ENCODE measurements around the gene DLL3.

- peak; percentile 43 for TF ChIP-seq CTCF (IDR thresholded peaks at IDR 0.05; ENCODE audit: low read length)
- TF ChIP-seq EZH2 (IDR thresholded peaks at IDR 0.05; ENCODE audit: borderline replicate concordance, low read length), result no peak
These were observed 550 bp upstream of the DLL3 start for GRCh38 chr19:39497996-39498797.

All from OCI-LY1 (cell line).